Naive thymus-derived CD8-positive, alpha-beta T cell (primary cell): ENCODE results near the gene WSCD2. TPM values are rescaled to one million over a fixed set of nuclear protein-coding genes. Genes with fewer than 3 reads are reported as not detected.

ENCODE experiments used
- ATAC-seq, 2 donors: fragments of 150-1000 bp; cut with Tn5 transposase in 1 of 2; sonication (Bioruptor Pico), chemical (Tn5 transposase) in 1 of 2; 1 replicate in 1 of 2; 2 replicates in 1 of 2; pipeline ENCODE4 v1.10.0; 2021; ENCODE audit warnings: mild to moderate bottlenecking in 2 of 2, moderate library complexity in 2 of 2
- POLR2A ChIA-PET: fragments of 350-600 bp; sonication (Branson Sonifier 250); formaldehyde crosslinking; loops from one replicate; lab custom pipeline; 2021; ENCODE audit warnings: antibody characterized with exemption; lab: Charles Lee
- DNase-seq, 10 donors: peaks; one replicate each; pipeline versions ENCODE4 v3.0.0 to v3.0.0-alpha.2; 2020 to 2022
- H3K27ac Mint-ChIP-seq, 10 donors: one replicate each; pipeline ENCODE4 v1.8.0; 2020 to 2022; ENCODE audit warnings: mild to moderate bottlenecking in 10 of 10, mixed read lengths in 10 of 10, moderate library complexity in 4 of 10, inconsistent platforms in 1 of 10
- H3K27me3 Mint-ChIP-seq, 5 donors: one replicate each; pipeline ENCODE4 v1.8.0; 2021 to 2022; ENCODE audit warnings: mixed read lengths in 5 of 5
- H3K36me3 Mint-ChIP-seq, 3 donors: one replicate each; pipeline ENCODE4 v1.8.0; 2020 to 2022; ENCODE audit warnings: mixed read lengths in 3 of 3, mild to moderate bottlenecking in 2 of 3, inconsistent platforms in 1 of 3
- H3K4me1 Mint-ChIP-seq, 4 donors: one replicate each; pipeline ENCODE4 v1.8.0; 2021 to 2022; ENCODE audit warnings: mixed read lengths in 4 of 4
- H3K4me3 Mint-ChIP-seq, 10 donors: one replicate each; pipeline ENCODE4 v1.8.0; 2020 to 2022; ENCODE audit warnings: mild to moderate bottlenecking in 10 of 10, mixed read lengths in 10 of 10, moderate library complexity in 6 of 10, inconsistent platforms in 1 of 10
- H3K9me3 Mint-ChIP-seq, 9 donors: one replicate each; pipeline ENCODE4 v1.8.0; 2020 to 2022; ENCODE audit warnings: mixed read lengths in 9 of 9, mild to moderate bottlenecking in 3 of 9, inconsistent platforms in 1 of 9, moderate library complexity in 1 of 9
- polyA plus RNA-seq, 3 donors: library from polyadenylated mRNA; unstranded; fragments of 300-500 nt; fragmentation: Illumina TruSeq; gene quantifications; one replicate each; pipeline ENCODE4 v1.2.3, GENCODE V29; 2021
- total RNA-seq, 8 experiments: library from RNA in 2 of 8; stranded (reverse) in 2 of 8; gene quantifications; one replicate each; pipeline ENCODE4 v1.2.3 and lab custom pipeline; 2021 to 2026

WSCD2 gene
- total and polyA plus RNA-seq, 5 experiments from 2014 or later, result not detected

- DNase-seq, result no peak
- H3K36me3 Mint-ChIP-seq, result no peaks in the 10 kb centered on the region
- no peak overlapping the region for H3K4me3 Mint-ChIP-seq
- peaks cover 0 to 5% (median 0%) of the 10 kb centered on the region in 4 donors for H3K4me1 Mint-ChIP-seq
- no peak overlapping the region for H3K27ac Mint-ChIP-seq
- no peak for ATAC-seq
- POLR2A ChIA-PET, result no interaction called here
- H3K27me3 Mint-ChIP-seq, result peaks cover 4 to 8% (median 6%) of the 10 kb centered on the region in 5 donors
- H3K9me3 Mint-ChIP-seq, result peaks cover 0 to 5% (median 0%) of the 10 kb centered on the region in 9 donors
These were observed 141.7 kb downstream of the WSCD2 start for GRCh38 chr12:108270849-108271143.

DNA sequence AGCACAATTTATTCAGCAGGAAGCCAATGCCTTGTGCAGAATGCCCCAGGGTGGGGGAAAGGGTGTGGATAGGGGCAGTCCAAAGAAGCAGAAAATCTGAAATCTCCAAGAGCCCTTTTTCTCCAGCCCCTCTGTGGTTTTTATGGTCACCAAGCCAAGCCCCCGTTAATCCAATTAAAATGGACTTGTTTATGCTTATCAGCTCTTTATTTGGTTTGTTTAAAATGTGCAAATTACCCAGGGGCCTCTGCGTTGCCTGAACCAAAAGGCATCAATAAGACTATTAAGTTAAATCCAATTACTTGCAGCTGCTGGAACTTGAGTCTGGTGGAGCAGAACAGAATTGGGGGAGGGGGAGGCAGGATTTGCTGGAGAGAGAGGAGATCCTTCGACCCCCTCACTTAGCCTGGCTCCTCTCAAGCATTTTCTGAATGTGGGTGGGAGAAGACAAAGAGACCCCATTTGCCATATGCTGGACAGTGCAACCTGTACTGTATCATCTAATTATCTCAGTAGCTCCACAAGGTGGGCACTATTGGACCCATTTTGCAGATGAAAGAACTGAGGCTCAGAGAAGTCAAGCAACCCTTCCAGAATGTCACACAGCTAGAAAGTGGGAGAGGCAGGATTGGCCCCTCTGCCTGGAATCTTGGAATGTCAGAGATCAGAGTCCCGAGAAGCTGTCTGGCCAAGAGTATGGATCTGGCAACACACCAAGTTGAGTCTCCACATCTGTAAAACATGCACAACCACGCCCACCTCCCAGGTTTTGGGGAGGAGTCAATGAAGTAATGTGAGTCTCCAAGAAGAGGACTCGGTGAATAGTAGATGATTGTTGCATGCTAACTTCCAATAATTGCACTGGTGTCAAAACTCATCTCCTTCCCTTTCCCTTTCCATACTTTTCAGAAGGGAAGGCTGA lies 143.1 kb downstream of the WSCD2 start:
- peaks cover 0 to 5% (median 0%) of the 10 kb centered on the region in 9 donors for H3K9me3 Mint-ChIP-seq
- no peak overlapping the region for H3K27ac Mint-ChIP-seq
- peaks cover 0 to 5% (median 0%) of the 10 kb centered on the region in 4 donors for H3K4me1 Mint-ChIP-seq
- peaks cover 0 to 4% (median 2%) of the 10 kb centered on the region in 5 donors for H3K27me3 Mint-ChIP-seq
- H3K4me3 Mint-ChIP-seq, result no peak overlapping the region
- no peak for ATAC-seq
- H3K36me3 Mint-ChIP-seq, result no peaks in the 10 kb centered on the region
- DNase-seq, result no peak
- POLR2A ChIA-PET, result no interaction called here

DNA sequence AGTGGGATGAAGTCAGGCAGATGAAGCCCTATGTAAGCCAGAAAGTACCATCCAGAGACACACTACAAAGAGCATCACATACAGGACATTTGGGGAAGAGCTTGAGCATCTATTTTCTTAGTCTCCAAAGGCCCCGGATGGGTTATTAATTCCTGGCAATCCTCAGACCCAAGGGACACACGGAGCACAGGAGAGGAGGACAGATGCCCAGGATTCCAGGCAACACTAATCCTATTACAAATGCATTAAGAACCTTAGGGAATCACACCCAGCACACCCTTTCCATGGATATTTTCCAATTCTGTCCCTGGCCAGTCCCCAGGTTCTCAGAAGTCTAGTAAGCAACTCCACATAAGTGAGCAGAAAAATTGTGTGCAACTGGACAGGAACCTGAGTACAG lies 144.1 kb downstream of the WSCD2 start:
- peaks cover 0 to 4% (median 1%) of the 10 kb centered on the region in 5 donors for H3K27me3 Mint-ChIP-seq
- H3K36me3 Mint-ChIP-seq, result no peaks in the 10 kb centered on the region
- POLR2A ChIA-PET, result no interaction called here
- no peak overlapping the region for H3K4me3 Mint-ChIP-seq
- peaks cover 0 to 9% (median 0%) of the 10 kb centered on the region in 4 donors for H3K4me1 Mint-ChIP-seq
- H3K9me3 Mint-ChIP-seq, result peaks cover 0 to 5% (median 0%) of the 10 kb centered on the region in 9 donors
- H3K27ac Mint-ChIP-seq, result no peak overlapping the region
- no peak for ATAC-seq
- no peak for DNase-seq

DNA sequence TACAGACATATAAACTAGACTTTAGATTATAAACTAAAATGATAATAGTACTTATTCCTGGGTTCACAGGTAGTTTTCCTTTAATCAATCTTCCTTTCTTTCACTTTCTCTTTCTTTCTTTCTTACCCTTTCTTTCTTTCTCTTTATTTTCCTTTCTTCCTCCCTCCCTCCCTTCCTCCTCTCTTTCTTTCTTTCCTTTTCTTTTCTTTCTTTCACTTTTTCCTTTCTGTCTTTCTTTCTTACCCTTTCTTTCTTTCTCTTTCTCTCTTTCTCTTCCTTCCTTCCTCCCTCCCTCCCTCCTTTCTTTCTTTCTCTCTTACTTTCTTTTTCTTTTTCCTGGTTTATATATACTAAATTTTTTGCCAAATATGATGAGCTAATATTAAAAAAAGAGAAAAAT lies 148.5 kb downstream of the WSCD2 start:
- Mint-ChIP-seq H3K4me3 (no peak overlapping the region), H3K27me3 (peaks cover 0 to 15% (median 3%) of the 10 kb centered on the region in 5 donors), H3K9me3 (peaks cover 0 to 2% (median 0%) of the 10 kb centered on the region in 9 donors), H3K27ac (no peak overlapping the region), H3K4me1 (peaks cover 0 to 8% (median 2%) of the 10 kb centered on the region in 4 donors), H3K36me3 (no peaks in the 10 kb centered on the region)
- DNase-seq (no peak), ATAC-seq (no peak)
- POLR2A ChIA-PET, result no interaction called here

DNA sequence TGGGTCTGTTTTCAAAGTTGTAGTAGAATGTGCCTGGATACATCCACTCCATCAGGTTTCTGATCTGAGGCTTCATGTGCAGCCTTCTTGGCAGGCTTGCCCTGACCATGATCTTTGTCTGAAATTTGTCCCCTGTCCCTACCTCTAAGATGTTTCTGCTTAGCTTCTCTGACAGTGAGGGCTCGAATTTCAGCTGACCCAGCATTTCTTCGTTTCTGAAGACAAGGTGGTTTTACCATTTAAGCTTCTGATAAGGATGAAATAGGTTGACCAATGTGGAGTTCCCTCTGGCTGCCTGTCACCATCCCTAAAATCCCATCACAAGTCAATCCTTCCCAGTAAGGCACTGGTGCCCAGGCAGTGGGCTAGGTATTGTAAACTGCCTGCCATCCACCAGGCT lies 153.1 kb downstream of the WSCD2 start:
- no peak for ATAC-seq
- H3K27ac Mint-ChIP-seq, result no peak overlapping the region
- no peak overlapping the region for H3K4me3 Mint-ChIP-seq
- POLR2A ChIA-PET, result no interaction called here
- H3K36me3 Mint-ChIP-seq, result no peaks in the 10 kb centered on the region
- peaks cover 6 to 42% (median 17%) of the 10 kb centered on the region in 5 donors for H3K27me3 Mint-ChIP-seq
- DNase-seq, result no peak
- peaks cover 0 to 32% (median 6%) of the 10 kb centered on the region in 4 donors for H3K4me1 Mint-ChIP-seq
- H3K9me3 Mint-ChIP-seq, result peaks cover 0 to 2% (median 0%) of the 10 kb centered on the region in 9 donors

- Mint-ChIP-seq H3K4me3 (no peak overlapping the region), H3K36me3 (no peaks in the 10 kb centered on the region), H3K27me3 (peaks cover 6 to 42% (median 17%) of the 10 kb centered on the region in 5 donors), H3K27ac (no peak overlapping the region), H3K9me3 (no peaks in the 10 kb centered on the region), H3K4me1 (peaks cover 0 to 31% (median 6%) of the 10 kb centered on the region in 4 donors)
- DNase-seq, result no peak
- no peak for ATAC-seq
- POLR2A ChIA-PET, result no interaction called here
These were observed 153.6 kb downstream of the WSCD2 start for GRCh38 chr12:108282676-108283075.

GRCh38 chr12:108284163-108284562 lies 155.1 kb downstream of the WSCD2 start:
- Mint-ChIP-seq H3K4me1 (peaks cover 0 to 28% (median 6%) of the 10 kb centered on the region in 4 donors), H3K36me3 (no peaks in the 10 kb centered on the region), H3K9me3 (no peaks in the 10 kb centered on the region), H3K4me3 (no peak overlapping the region), H3K27ac (no peak overlapping the region), H3K27me3 (peaks cover 6 to 43% (median 21%) of the 10 kb centered on the region in 5 donors)
- POLR2A ChIA-PET, result no interaction called here
- DNase-seq (no peak), ATAC-seq (no peak)

- DNase-seq (no peak), ATAC-seq (no peak)
- H3K27me3 Mint-ChIP-seq, result peaks cover 3 to 46% (median 22%) of the 10 kb centered on the region in 5 donors
- H3K4me3 Mint-ChIP-seq, result no peak overlapping the region
- no peaks in the 10 kb centered on the region for H3K36me3 Mint-ChIP-seq
- peaks cover 0 to 28% (median 6%) of the 10 kb centered on the region in 4 donors for H3K4me1 Mint-ChIP-seq
- peak overlapping the region in 1 of 10 donors; percentile 53 for H3K27ac Mint-ChIP-seq
- POLR2A ChIA-PET, result no interaction called here
- no peaks in the 10 kb centered on the region for H3K9me3 Mint-ChIP-seq
These were observed 155.9 kb downstream of the WSCD2 start for GRCh38 chr12:108285016-108285415.

DNA sequence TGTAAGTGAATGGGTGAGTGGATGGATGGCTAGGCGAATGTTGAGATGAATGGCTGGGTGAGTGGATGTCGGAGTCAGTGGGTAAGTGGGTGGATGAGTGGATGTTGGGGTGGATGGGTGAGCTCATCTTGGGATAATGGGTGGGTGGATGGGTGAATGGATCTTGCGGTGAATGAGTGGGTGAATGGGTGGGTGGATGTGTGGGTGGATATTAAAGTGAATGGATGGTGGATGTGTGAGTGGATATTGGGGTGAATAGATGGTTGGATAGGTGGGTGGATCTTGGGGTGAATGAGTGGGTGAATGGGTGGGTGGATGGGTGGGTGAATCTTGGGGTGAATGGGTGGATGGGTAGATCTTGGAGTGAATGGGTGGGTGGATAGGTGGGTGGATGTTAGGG lies 158.1 kb downstream of the WSCD2 start:
- no peak for ATAC-seq
- H3K4me3 Mint-ChIP-seq, result no peak overlapping the region
- peaks cover 0 to 6% (median 0%) of the 10 kb centered on the region in 9 donors for H3K9me3 Mint-ChIP-seq
- peaks cover 0 to 28% (median 6%) of the 10 kb centered on the region in 4 donors for H3K4me1 Mint-ChIP-seq
- DNase-seq, result no peak
- peaks cover 3 to 56% (median 22%) of the 10 kb centered on the region in 5 donors for H3K27me3 Mint-ChIP-seq
- no peak overlapping the region for H3K27ac Mint-ChIP-seq
- H3K36me3 Mint-ChIP-seq, result no peaks in the 10 kb centered on the region
- POLR2A ChIA-PET, result no interaction called here

- Mint-ChIP-seq H3K4me1 (peaks cover 0 to 9% (median 0%) of the 10 kb centered on the region in 4 donors), H3K27ac (no peak overlapping the region), H3K4me3 (no peak overlapping the region), H3K27me3 (peaks cover 3 to 40% (median 17%) of the 10 kb centered on the region in 5 donors), H3K36me3 (no peaks in the 10 kb centered on the region), H3K9me3 (peaks cover 0 to 10% (median 0%) of the 10 kb centered on the region in 9 donors)
- POLR2A ChIA-PET, result no interaction called here
- no peak for DNase-seq
- ATAC-seq, result no peak
These were observed 160.5 kb downstream of the WSCD2 start for GRCh38 chr12:108289350-108290161.

DNA sequence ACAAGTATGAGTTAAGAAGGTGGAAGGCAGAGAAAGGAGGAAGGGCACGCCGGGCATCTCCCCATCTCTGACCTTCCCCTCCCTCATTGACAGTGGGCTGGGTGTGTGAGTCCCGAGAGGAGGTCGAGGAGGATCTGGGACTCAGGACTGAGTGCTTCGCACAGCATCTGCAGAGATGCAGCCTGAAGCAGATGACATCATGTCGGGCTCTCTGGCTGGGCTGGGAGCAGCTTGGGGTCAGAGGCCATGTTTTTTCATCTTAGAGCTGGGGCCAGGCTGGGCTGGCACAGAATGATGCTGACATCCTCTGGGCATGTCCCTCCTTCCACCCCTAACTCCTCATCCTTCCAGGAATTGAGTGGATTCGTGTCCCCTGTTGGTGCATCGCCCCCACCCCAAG lies 166.6 kb downstream of the WSCD2 start:
- no peaks in the 10 kb centered on the region for H3K36me3 Mint-ChIP-seq
- peaks cover 0 to 50% (median 2%) of the 10 kb centered on the region in 4 donors for H3K4me1 Mint-ChIP-seq
- DNase-seq (no peak), ATAC-seq (no peak)
- H3K4me3 Mint-ChIP-seq, result no peak overlapping the region
- peaks cover 0 to 10% (median 0%) of the 10 kb centered on the region in 9 donors for H3K9me3 Mint-ChIP-seq
- POLR2A ChIA-PET, result no interaction called here
- no peak overlapping the region for H3K27ac Mint-ChIP-seq
- peaks cover 0 to 27% (median 9%) of the 10 kb centered on the region in 5 donors for H3K27me3 Mint-ChIP-seq

GRCh38 chr12:108296945-108297344 lies 167.9 kb downstream of the WSCD2 start:
- POLR2A ChIA-PET, result no interaction called here
- Mint-ChIP-seq H3K27me3 (peaks cover 0 to 17% (median 11%) of the 10 kb centered on the region in 5 donors), H3K36me3 (no peaks in the 10 kb centered on the region), H3K9me3 (peaks cover 0 to 6% (median 0%) of the 10 kb centered on the region in 9 donors), H3K27ac (no peak overlapping the region), H3K4me3 (no peak overlapping the region), H3K4me1 (peaks cover 0 to 59% (median 4%) of the 10 kb centered on the region in 4 donors)
- DNase-seq (no peak), ATAC-seq (no peak)
